ENCODE results near the gene RAB9B.

DNA sequence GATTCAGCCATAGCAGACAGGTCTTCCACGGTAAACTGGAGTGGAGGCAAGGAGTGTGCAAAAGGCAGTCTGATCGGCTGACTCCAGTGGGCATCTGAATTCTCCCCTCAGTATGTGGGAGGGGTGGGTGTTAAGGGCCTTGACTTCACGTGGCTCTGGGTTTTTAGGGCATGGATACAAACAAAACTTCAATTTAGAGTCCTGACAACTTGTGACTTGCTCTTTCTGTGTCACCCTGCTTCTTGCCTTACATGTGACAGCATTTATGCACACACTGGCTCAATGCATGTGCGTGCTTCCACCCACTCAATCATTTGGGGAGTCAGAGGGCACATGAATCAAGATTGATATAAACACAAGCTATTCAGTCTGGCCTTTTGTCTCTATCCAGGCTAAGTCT, 37.9 kb downstream of the RAB9B start:
- no peak for TF ChIP-seq POLR2AphosphoS5 (IDR thresholded peaks at IDR 0.05; ENCODE audit: low read depth, low read length)
- TF ChIP-seq, protein P1, sequence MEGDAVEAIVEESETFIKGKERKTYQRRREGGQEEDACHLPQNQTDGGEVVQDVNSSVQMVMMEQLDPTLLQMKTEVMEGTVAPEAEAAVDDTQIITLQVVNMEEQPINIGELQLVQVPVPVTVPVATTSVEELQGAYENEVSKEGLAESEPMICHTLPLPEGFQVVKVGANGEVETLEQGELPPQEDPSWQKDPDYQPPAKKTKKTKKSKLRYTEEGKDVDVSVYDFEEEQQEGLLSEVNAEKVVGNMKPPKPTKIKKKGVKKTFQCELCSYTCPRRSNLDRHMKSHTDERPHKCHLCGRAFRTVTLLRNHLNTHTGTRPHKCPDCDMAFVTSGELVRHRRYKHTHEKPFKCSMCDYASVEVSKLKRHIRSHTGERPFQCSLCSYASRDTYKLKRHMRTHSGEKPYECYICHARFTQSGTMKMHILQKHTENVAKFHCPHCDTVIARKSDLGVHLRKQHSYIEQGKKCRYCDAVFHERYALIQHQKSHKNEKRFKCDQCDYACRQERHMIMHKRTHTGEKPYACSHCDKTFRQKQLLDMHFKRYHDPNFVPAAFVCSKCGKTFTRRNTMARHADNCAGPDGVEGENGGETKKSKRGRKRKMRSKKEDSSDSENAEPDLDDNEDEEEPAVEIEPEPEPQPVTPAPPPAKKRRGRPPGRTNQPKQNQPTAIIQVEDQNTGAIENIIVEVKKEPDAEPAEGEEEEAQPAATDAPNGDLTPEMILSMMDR (IDR thresholded peaks at IDR 0.05), result no peak
